ENCODE measurements around the gene ZDHHC14. TPM values are rescaled to one million over a fixed set of nuclear protein-coding genes. Genes with fewer than 3 reads are reported as not detected.
"Not testable (repeated sequence)": the region's sequence is repeated elsewhere in the genome, so short reads cannot be mapped to it uniquely, and the experiment has no call there.

The ZDHHC14 gene
- total RNA-seq, 4 donors from 2014 or later: 11.4 to 20.8 (median 15.6) TPM

DNA sequence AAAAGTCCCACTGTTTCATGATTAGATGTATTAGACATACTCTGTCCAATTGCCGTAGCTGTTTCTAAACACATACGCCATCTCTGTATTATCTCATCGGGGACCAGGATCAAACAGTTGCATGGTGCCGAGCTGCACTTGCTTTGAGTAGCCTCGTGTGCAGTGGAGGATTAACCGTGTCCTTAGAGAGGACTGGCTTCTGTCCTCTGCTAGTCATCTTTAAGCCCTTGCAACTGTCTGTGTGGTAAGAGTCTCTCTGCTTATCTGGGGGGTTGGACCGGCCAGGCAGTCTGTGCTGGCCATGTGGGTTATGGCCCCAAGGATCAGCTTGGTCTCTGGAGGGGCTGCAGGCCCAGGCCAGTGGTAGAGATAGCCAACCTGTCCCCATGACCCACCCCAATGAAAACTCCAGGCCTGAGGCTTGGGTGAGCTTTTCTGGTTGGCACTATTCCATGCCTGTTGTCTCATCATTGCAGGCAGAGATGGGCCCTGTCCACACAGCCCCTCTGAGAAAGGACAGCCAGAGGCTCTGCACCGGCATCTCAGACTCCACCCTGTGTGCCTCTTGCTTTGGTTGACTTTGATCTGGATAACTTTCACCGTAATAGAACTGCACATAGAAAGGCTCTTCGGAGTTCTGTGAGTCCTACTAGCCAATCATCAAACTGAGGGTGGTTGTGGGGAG is 304.7 kb downstream of the ZDHHC14 start:
- Histone ChIP-seq H3K4me1 (no peaks in the 10 kb centered on the region), H3K9me3 (no peaks in the 10 kb centered on the region), H3K36me3 (no peaks in the 10 kb centered on the region), H3K4me3 (no peak overlapping the region), H3K27ac (no peak overlapping the region), H3K27me3 (no peaks in the 10 kb centered on the region)
- 89 to 90% methylated on average over 10 of the region's 10 CpGs for WGBS, 2 donors
- TF ChIP-seq, protein P1, sequence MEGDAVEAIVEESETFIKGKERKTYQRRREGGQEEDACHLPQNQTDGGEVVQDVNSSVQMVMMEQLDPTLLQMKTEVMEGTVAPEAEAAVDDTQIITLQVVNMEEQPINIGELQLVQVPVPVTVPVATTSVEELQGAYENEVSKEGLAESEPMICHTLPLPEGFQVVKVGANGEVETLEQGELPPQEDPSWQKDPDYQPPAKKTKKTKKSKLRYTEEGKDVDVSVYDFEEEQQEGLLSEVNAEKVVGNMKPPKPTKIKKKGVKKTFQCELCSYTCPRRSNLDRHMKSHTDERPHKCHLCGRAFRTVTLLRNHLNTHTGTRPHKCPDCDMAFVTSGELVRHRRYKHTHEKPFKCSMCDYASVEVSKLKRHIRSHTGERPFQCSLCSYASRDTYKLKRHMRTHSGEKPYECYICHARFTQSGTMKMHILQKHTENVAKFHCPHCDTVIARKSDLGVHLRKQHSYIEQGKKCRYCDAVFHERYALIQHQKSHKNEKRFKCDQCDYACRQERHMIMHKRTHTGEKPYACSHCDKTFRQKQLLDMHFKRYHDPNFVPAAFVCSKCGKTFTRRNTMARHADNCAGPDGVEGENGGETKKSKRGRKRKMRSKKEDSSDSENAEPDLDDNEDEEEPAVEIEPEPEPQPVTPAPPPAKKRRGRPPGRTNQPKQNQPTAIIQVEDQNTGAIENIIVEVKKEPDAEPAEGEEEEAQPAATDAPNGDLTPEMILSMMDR (IDR thresholded peaks at IDR 0.05): no peak
- TF ChIP-seq POLR2A (IDR thresholded peaks at IDR 0.05) (no peak), EP300 (IDR thresholded peaks at IDR 0.05) (no peak)
- DNase-seq (ENCODE audit: low spot score in 2 of 2): no peak

DNA sequence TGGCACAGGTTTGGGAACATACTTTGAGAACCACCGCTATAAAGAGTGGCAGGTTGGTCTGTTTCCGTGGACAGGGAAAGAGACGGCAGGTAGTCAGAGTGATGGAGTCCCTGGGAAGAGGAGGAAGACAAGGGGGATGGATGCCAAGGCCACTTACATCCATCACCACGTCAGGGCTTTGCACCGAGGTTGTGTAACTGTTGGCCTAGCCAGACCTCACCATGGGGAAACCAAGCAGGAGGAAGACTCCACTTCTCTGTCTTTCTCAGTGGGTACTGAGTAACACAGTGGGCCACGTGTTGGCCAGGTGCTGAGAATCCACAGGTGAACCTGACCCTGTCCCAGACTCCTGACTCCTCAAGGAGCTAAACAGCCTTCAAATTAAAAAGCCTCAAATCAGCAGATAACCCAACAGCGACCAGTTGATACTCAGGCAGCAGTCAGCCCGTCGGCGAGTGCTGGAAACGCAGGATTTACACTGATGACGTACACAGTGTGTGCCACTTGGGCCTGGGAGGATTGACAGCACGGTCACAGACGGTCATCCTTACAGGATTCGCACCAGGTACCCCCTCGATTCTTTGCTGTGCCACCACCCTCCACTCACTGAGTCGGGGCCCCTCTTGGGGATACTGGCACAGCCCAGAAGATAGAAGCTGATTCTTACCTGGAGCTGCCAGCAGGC is 307.4 kb downstream of the ZDHHC14 start:
- H3K27me3 ChIP-seq: no peaks in the 10 kb centered on the region
- 89 to 91% methylated on average over 17 of the region's 17 CpGs for WGBS, 2 donors
- no peak overlapping the region for H3K4me3 ChIP-seq
- DNase-seq (ENCODE audit: low spot score in 2 of 2): no peak
- H3K4me1 ChIP-seq: no peaks in the 10 kb centered on the region
- H3K27ac ChIP-seq: no peak overlapping the region
- TF ChIP-seq POLR2A (IDR thresholded peaks at IDR 0.05): no peak
- no peaks in the 10 kb centered on the region for H3K9me3 ChIP-seq
- no peaks in the 10 kb centered on the region for H3K36me3 ChIP-seq

DNA sequence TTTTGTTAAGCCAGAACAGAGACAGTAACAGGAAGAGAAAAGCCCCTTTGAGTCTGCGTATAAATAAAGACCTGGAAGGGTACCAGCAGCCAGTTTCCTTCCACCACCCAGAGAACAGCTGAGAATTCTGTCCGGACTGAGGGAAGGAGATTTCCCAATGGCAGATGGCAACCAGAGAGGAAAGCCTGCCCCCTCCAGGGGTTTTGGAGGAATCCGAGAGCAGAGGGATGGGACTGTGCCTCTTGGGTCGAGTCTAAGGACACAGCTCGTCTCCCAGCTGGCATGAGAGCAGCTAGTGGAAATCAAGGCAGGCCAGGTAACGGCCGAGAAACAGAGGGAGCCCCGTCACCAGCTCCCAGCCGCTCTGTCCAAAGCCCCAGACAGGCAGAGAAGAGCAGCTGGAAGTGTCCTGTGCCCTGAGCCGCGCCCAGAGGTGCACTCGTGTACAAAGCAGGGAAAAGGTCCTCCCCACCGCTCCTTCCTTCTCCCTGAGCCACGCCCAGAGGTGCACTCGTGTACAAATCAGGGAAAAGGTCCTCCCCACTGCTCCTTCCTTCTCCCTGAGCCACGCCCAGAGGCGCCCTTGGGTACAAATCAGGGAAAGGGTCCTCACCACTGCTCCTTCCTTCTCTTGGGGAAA is 308.1 kb downstream of the ZDHHC14 start:
- H3K9me3 ChIP-seq: no peaks in the 10 kb centered on the region
- no peak for DNase-seq (ENCODE audit: low spot score in 2 of 2)
- no peaks in the 10 kb centered on the region for H3K27me3 ChIP-seq
- no peaks in the 10 kb centered on the region for H3K36me3 ChIP-seq
- TF ChIP-seq POLR2A (IDR thresholded peaks at IDR 0.05) (no peak), EP300 (IDR thresholded peaks at IDR 0.05) (no peak)
- TF ChIP-seq, protein P1 (IDR thresholded peaks at IDR 0.05): no peak
- 55 to 64% methylated on average over 17 of the region's 17 CpGs for WGBS, 2 donors
- H3K4me1 ChIP-seq: no peaks in the 10 kb centered on the region
- H3K4me3 ChIP-seq: no peak overlapping the region
- H3K27ac ChIP-seq: no peak overlapping the region

DNA sequence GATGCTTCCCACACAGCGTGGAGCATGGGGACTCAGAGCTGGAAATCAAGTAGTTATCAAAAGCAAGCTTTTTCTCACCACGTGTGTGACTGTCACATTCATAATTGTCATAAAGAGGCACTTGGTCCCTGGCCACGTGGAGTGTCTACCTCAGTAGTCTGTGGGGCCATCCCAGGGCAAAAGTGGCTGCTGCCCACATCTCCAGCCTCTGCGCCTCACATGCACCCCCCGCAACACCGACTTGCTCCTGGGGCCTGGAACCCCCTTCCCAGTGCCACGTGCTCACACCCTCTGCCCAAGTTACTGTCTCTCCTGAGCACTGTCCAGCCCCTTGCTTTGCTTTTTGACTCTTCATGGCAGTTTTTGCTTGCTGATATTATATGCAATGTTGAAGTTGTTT is 308.9 kb downstream of the ZDHHC14 start:
- Histone ChIP-seq H3K4me3 (no peak overlapping the region), H3K27ac (no peak overlapping the region), H3K4me1 (no peaks in the 10 kb centered on the region), H3K9me3 (no peaks in the 10 kb centered on the region), H3K36me3 (no peaks in the 10 kb centered on the region), H3K27me3 (no peaks in the 10 kb centered on the region)
- 85 to 86% methylated on average over 7 of the region's 7 CpGs for WGBS, 2 donors
- no peak for DNase-seq (ENCODE audit: low spot score in 2 of 2)
- TF ChIP-seq POLR2A (IDR thresholded peaks at IDR 0.05): no peak
- no peak for TF ChIP-seq EP300 (IDR thresholded peaks at IDR 0.05)
- TF ChIP-seq, protein P1 (IDR thresholded peaks at IDR 0.05): no peak

DNA sequence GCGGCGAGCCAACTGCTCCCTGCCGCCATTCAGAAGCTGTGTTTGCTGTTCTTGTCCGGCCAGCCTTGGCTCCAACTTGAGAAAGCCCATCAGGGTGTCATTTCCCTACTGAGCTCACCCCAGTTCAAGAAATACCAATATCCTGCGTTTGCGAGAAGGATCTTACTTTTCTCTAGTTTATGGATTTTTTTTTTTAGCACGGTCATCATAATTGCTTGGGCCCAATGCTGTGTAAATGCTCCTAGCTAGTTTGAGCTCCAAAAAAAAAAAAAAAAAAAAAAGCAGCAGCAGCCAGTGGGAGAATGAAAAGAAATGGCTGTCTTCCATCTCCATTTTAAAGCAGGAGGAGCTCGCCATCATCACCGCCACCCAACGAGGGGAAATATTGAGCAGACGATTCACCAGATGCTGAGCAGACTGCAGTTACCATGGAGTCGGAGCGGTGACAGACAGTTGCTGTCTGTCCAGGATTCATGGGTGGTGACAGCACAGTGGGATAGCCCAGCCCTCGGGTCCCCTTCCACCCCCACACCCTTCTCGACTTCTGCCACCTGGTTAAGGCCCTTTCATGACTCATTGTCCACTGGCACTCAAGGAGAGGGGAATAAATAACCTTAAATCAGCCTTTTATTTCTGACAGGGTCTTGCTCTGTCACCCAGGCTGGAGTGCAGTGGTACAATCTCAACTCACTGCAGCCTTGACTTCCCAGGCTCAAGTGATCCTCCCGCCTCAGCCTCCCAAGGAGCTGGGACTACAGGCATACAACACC is 309.6 kb downstream of the ZDHHC14 start:
- H3K9me3 ChIP-seq: no peaks in the 10 kb centered on the region
- no peak overlapping the region for H3K27ac ChIP-seq
- TF ChIP-seq POLR2A (IDR thresholded peaks at IDR 0.05) (no peak), EP300 (IDR thresholded peaks at IDR 0.05) (no peak)
- TF ChIP-seq, protein P1 (IDR thresholded peaks at IDR 0.05): no peak
- 86 to 87% methylated on average over 15 to 16 of the region's 16 CpGs for WGBS, 2 donors
- H3K36me3 ChIP-seq: no peaks in the 10 kb centered on the region
- no peak overlapping the region for H3K4me3 ChIP-seq
- H3K4me1 ChIP-seq: no peaks in the 10 kb centered on the region
- DNase-seq (ENCODE audit: low spot score in 2 of 2): no peak
- no peaks in the 10 kb centered on the region for H3K27me3 ChIP-seq

DNA sequence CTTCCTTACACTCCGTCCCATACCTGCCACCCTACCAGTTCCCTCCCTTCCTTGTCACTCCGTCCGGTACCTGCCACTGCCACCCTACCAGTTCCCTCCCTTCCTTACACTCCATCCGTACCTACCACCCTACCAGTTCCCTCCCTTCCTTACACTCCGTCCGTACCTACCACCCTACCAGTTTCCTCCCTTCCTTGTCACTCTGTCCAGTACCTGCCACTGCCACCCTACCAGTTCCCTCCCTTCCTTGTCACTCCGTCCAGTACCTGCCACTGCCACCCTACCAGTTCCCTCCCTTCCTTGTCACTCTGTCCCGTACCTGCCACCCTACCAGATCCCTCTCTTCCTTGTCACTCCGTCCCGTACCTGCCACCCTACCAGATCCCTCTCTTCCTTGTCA is 310.6 kb downstream of the ZDHHC14 start:
- not testable (repeated sequence) for H3K27ac ChIP-seq; H3K36me3 ChIP-seq; H3K27me3 ChIP-seq; H3K9me3 ChIP-seq; H3K4me1 ChIP-seq; H3K4me3 ChIP-seq; DNase-seq (ENCODE audit: low spot score in 2 of 2)
- 88% methylated on average over 10 of the region's 10 CpGs for WGBS, 2 donors
